Ishikawa (cell line): ENCODE measurements around the gene NDC80.

Experiments
- EP300 ChIP-seq: IDR thresholded peaks from 2 replicates; pipeline ENCODE4 v1.6.1; 2012; ENCODE audit warnings: borderline replicate concordance
- FOXM1 ChIP-seq: IDR thresholded peaks from 2 replicates; pipeline ENCODE4 v1.6.1; 2012; ENCODE audit warnings: low read depth, borderline replicate concordance
- RAD21 ChIP-seq: IDR thresholded peaks from 2 replicates; pipeline ENCODE4 v1.6.1; 2012; ENCODE audit warnings: low read depth
- TEAD4 ChIP-seq: IDR thresholded peaks from 2 replicates; pipeline ENCODE4 v1.6.1; 2012
- YY1 ChIP-seq: IDR thresholded peaks from 2 replicates; pipeline ENCODE4 v1.6.1; 2012; ENCODE audit warnings: low read depth
- TF ChIP-seq, protein P1 (sequence below): IDR thresholded peaks from 2 replicates; pipeline ENCODE4 v1.6.1; 2012; ENCODE audit warnings: low read depth, mild to moderate bottlenecking
- TF ChIP-seq, protein P2 (sequence below): IDR thresholded peaks from 2 replicates; pipeline ENCODE4 v1.6.1; 2012

DNA sequence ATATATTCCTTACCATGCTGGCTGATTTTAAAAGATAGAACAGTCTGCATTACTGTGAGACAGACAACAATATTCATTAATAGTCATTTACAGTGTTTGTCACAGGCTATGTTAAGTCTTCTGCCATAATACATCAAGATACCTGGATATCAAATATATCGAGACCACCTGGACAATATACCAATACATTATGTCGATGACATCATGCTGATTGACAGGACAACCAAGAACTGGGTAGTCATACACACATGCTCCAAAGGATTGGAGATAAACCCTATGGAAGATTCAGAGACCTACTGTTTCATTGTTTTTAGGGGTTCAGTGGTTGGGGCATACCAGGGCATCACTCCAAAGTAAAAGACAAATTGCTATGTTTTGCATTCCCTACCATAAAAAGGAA is 57.6 kb downstream of the NDC80 start:
- TF ChIP-seq RAD21: no peak
- no peak for TF ChIP-seq EP300
- no peak for TF ChIP-seq YY1
- no peak for TF ChIP-seq TEAD4
- TF ChIP-seq, protein P1, sequence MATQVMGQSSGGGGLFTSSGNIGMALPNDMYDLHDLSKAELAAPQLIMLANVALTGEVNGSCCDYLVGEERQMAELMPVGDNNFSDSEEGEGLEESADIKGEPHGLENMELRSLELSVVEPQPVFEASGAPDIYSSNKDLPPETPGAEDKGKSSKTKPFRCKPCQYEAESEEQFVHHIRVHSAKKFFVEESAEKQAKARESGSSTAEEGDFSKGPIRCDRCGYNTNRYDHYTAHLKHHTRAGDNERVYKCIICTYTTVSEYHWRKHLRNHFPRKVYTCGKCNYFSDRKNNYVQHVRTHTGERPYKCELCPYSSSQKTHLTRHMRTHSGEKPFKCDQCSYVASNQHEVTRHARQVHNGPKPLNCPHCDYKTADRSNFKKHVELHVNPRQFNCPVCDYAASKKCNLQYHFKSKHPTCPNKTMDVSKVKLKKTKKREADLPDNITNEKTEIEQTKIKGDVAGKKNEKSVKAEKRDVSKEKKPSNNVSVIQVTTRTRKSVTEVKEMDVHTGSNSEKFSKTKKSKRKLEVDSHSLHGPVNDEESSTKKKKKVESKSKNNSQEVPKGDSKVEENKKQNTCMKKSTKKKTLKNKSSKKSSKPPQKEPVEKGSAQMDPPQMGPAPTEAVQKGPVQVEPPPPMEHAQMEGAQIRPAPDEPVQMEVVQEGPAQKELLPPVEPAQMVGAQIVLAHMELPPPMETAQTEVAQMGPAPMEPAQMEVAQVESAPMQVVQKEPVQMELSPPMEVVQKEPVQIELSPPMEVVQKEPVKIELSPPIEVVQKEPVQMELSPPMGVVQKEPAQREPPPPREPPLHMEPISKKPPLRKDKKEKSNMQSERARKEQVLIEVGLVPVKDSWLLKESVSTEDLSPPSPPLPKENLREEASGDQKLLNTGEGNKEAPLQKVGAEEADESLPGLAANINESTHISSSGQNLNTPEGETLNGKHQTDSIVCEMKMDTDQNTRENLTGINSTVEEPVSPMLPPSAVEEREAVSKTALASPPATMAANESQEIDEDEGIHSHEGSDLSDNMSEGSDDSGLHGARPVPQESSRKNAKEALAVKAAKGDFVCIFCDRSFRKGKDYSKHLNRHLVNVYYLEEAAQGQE: no peak
- TF ChIP-seq, protein P2, sequence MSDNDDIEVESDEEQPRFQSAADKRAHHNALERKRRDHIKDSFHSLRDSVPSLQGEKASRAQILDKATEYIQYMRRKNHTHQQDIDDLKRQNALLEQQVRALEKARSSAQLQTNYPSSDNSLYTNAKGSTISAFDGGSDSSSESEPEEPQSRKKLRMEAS: no peak
- no peak for TF ChIP-seq FOXM1
